Measurements from ENCODE around the gene CRMP1. TPM values are rescaled to one million over a fixed set of nuclear protein-coding genes. Genes with fewer than 3 reads are reported as not detected.

Gene CRMP1
- total RNA-seq, 1 donor from 2014 or later = 1.4 TPM

- Histone ChIP-seq H3K27ac (replicated peaks) (no peak overlapping the region), H3K9me3 (replicated peaks) (no peaks in the 10 kb centered on the region), H3K4me3 (no peak overlapping the region), H3K27me3 (ENCODE audit: low read depth) (peaks cover 82% of the 10 kb centered on the region), H3K36me3 (no peaks in the 10 kb centered on the region), H3K4me1 (no peaks in the 10 kb centered on the region)
- intact Hi-C loops (cut with micrococcal nuclease) = no loop called here
- no peak for TF ChIP-seq CTCF (IDR thresholded peaks at IDR 0.05; ENCODE audit: borderline replicate concordance)
- DNase-seq = no peak
Measured at GRCh38 chr4:5932035-5932568, 39.2 kb upstream of the CRMP1 start.

- H3K27me3 ChIP-seq (ENCODE audit: low read depth) = peaks cover 88% of the 10 kb centered on the region
- H3K4me3 ChIP-seq = no peak overlapping the region
- DNase-seq = no peak
- H3K27ac ChIP-seq (replicated peaks) = no peak overlapping the region
- no peaks in the 10 kb centered on the region for H3K4me1 ChIP-seq
- TF ChIP-seq CTCF (IDR thresholded peaks at IDR 0.05; ENCODE audit: borderline replicate concordance) = no peak
- no peaks in the 10 kb centered on the region for H3K36me3 ChIP-seq
- H3K9me3 ChIP-seq (replicated peaks) = no peaks in the 10 kb centered on the region
- intact Hi-C loops (cut with micrococcal nuclease) = no loop called here
Measured at GRCh38 chr4:5931526-5931925, 38.6 kb upstream of the CRMP1 start.

GRCh38 chr4:5930876-5931275 lies 38.0 kb upstream of the CRMP1 start:
- Histone ChIP-seq H3K4me3 (no peak overlapping the region), H3K4me1 (no peaks in the 10 kb centered on the region), H3K27me3 (ENCODE audit: low read depth) (peaks cover 93% of the 10 kb centered on the region), H3K9me3 (replicated peaks) (no peaks in the 10 kb centered on the region), H3K36me3 (no peaks in the 10 kb centered on the region), H3K27ac (replicated peaks) (no peak overlapping the region)
- no peak for DNase-seq
- TF ChIP-seq CTCF (IDR thresholded peaks at IDR 0.05; ENCODE audit: borderline replicate concordance) = no peak
- intact Hi-C loops (cut with micrococcal nuclease) = no loop called here

GRCh38 chr4:5930456-5930855 lies 37.6 kb upstream of the CRMP1 start:
- no peak for TF ChIP-seq CTCF (IDR thresholded peaks at IDR 0.05; ENCODE audit: borderline replicate concordance)
- H3K27me3 ChIP-seq (ENCODE audit: low read depth) = peaks cover 95% of the 10 kb centered on the region
- no peak for DNase-seq

GRCh38 chr4:5928844-5929420 lies 36.0 kb upstream of the CRMP1 start:
- H3K27ac ChIP-seq (replicated peaks) = no peak overlapping the region
- H3K4me3 ChIP-seq = no peak overlapping the region
- peaks cover 95% of the 10 kb centered on the region for H3K27me3 ChIP-seq (ENCODE audit: low read depth)
- H3K4me1 ChIP-seq = no peaks in the 10 kb centered on the region
- H3K36me3 ChIP-seq = no peaks in the 10 kb centered on the region
- DNase-seq = no peak
- no peak for TF ChIP-seq CTCF (IDR thresholded peaks at IDR 0.05; ENCODE audit: borderline replicate concordance)
- intact Hi-C loops (cut with micrococcal nuclease) = no loop called here
- H3K9me3 ChIP-seq (replicated peaks) = no peaks in the 10 kb centered on the region

More at GRCh38 chr4:5930456-5930855, 37.6 kb upstream of the CRMP1 start:
- Histone ChIP-seq H3K4me1 (no peaks in the 10 kb centered on the region), H3K27ac (replicated peaks) (no peak overlapping the region), H3K4me3 (no peak overlapping the region), H3K36me3 (no peaks in the 10 kb centered on the region), H3K9me3 (replicated peaks) (no peaks in the 10 kb centered on the region)
- intact Hi-C loops (cut with micrococcal nuclease) = no loop called here
